Neuronal stem cell (in vitro differentiated cells): ENCODE measurements around the gene HPGD.

ENCODE experiments used
- DNase-seq: peaks from one replicate; pipeline ENCODE4 v3.0.0-alpha.2; 2013; ENCODE audit warnings: low spot score
- H2AFZ ChIP-seq: one replicate; pipeline ENCODE4 v1.6.1; 2013; ENCODE audit warnings: mild to moderate bottlenecking, low read length, inconsistent platforms
- H2AK5ac ChIP-seq: 2 replicates; pipeline ENCODE4 v1.6.1; 2013; ENCODE audit warnings: low read depth, mild to moderate bottlenecking, inconsistent platforms, low read length, moderate library complexity, mixed read lengths
- H2BK120ac ChIP-seq: 2 replicates; pipeline ENCODE4 v1.6.1; 2013; ENCODE audit warnings: low read depth, mild to moderate bottlenecking, inconsistent platforms, low read length, moderate library complexity, mixed read lengths
- H2BK12ac ChIP-seq: one replicate; pipeline ENCODE4 v1.6.1; 2013; ENCODE audit warnings: low read length, inconsistent platforms
- H2BK15ac ChIP-seq: 2 replicates; pipeline ENCODE4 v1.6.1; 2013; ENCODE audit warnings: mild to moderate bottlenecking, low read length, inconsistent platforms, mixed read lengths
- H2BK5ac ChIP-seq: one replicate; pipeline ENCODE4 v1.6.1; 2013; ENCODE audit warnings: inconsistent platforms, mild to moderate bottlenecking, low read length, moderate library complexity
- H3K14ac ChIP-seq: one replicate; pipeline ENCODE4 v1.6.1; 2013; ENCODE audit warnings: low read length, inconsistent platforms
- H3K18ac ChIP-seq: 2 replicates; pipeline ENCODE4 v1.6.1; 2013; ENCODE audit warnings: low read length, inconsistent platforms
- H3K23ac ChIP-seq: 2 replicates; pipeline ENCODE4 v1.6.1; 2013; ENCODE audit warnings: low read depth, mild to moderate bottlenecking, mixed read lengths, low read length, inconsistent platforms; ENCODE audit not compliant: poor library complexity
- H3K27ac ChIP-seq: replicated peaks from 3 replicates; pipeline ENCODE4 v1.5.1; 2013; ENCODE audit warnings: low read length, inconsistent platforms
- H3K27me3 ChIP-seq, 3 experiments: 2 replicates each; pipeline ENCODE4 v1.6.1; 2013; ENCODE audit warnings: low read length in 3 of 3, mild to moderate bottlenecking in 2 of 3, inconsistent platforms in 1 of 3, low read depth in 1 of 3, mixed read lengths in 1 of 3, moderate library complexity in 1 of 3; ENCODE audit not compliant: control insufficient read depth in 3 of 3, insufficient read depth in 3 of 3
- H3K36me3 ChIP-seq, 2 donors: replicated peaks in 1 of 2; 2 replicates each; pipeline ENCODE4 v1.6.1; 2013; ENCODE audit warnings: low read length in 2 of 2; ENCODE audit not compliant: control insufficient read depth in 2 of 2, insufficient read depth in 2 of 2
- H3K4ac ChIP-seq: 2 replicates; pipeline ENCODE4 v1.6.1; 2013; ENCODE audit warnings: inconsistent platforms, mild to moderate bottlenecking, low read length, moderate library complexity
- H3K4me1 ChIP-seq, 2 donors: 1 replicate in 1 of 2; 2 replicates in 1 of 2; pipeline ENCODE4 v1.6.1; 2013; ENCODE audit warnings: low read length in 2 of 2, low read depth in 1 of 2; ENCODE audit not compliant: control insufficient read depth in 2 of 2, insufficient read depth in 1 of 2
- H3K4me2 ChIP-seq: one replicate; pipeline ENCODE4 v1.6.1; 2013; ENCODE audit warnings: mild to moderate bottlenecking, low read length, inconsistent platforms; ENCODE audit not compliant: insufficient read depth, poor library complexity, severe bottlenecking
- H3K4me3 ChIP-seq, 2 donors: 2 replicates each; pipeline ENCODE4 v1.5.1; 2013; ENCODE audit warnings: low read length in 2 of 2, mild to moderate bottlenecking in 2 of 2, inconsistent platforms in 1 of 2, moderate library complexity in 1 of 2
- H3K79me1 ChIP-seq: one replicate; pipeline ENCODE4 v1.6.1; 2013; ENCODE audit warnings: low read depth, mild to moderate bottlenecking, inconsistent platforms, low read length, moderate library complexity
- H3K9ac ChIP-seq: one replicate; pipeline ENCODE4 v1.6.1; 2013; ENCODE audit warnings: mild to moderate bottlenecking, low read depth, low read length, inconsistent platforms; ENCODE audit not compliant: poor library complexity
- H3K9me3 ChIP-seq, 2 donors: replicated peaks in 1 of 2; 2 replicates each; pipeline versions ENCODE3 to v1.6.1; 2013; ENCODE audit warnings: low read length in 2 of 2, mild to moderate bottlenecking in 2 of 2, inconsistent platforms in 1 of 2, low read depth in 1 of 2, mixed read lengths in 1 of 2, moderate library complexity in 1 of 2; ENCODE audit not compliant: control insufficient read depth in 2 of 2, insufficient read depth in 1 of 2
- H4K8ac ChIP-seq: one replicate; pipeline ENCODE4 v1.6.1; 2013; ENCODE audit warnings: low read depth, mild to moderate bottlenecking, inconsistent platforms, low read length, moderate library complexity
- H4K91ac ChIP-seq: one replicate; pipeline ENCODE4 v1.6.1; 2013; ENCODE audit warnings: low read length, low read depth, mild to moderate bottlenecking, inconsistent platforms; ENCODE audit not compliant: poor library complexity
- WGBS, 2 donors: extraction: QIAGEN DNeasy Blood & Tissue Kit; methylation state at CpG; one replicate each; pipeline ENCODE4 v1.1.7; 2013; ENCODE audit warnings: missing lambda C conversion rate in 2 of 2, mixed read lengths in 1 of 2; ENCODE audit not compliant: insufficient read length in 2 of 2, insufficient replicate concordance in 1 of 2; ENCODE audit errors: extremely low coverage in 2 of 2; 5-methylcytosine and 5-hydroxymethylcytosine counted together

Gene HPGD

GRCh38 chr4:174553031-174553430 is 30.7 kb upstream of the HPGD start:
- no peak for DNase-seq
- H2BK12ac ChIP-seq, result no peak overlapping the region
- no peak overlapping the region for H3K4me3 ChIP-seq
- no peaks in the 10 kb centered on the region for H3K36me3 ChIP-seq
- no peak overlapping the region for H3K9ac ChIP-seq
- no peak overlapping the region for H2BK120ac ChIP-seq
- no peak overlapping the region for H4K91ac ChIP-seq
- H3K9me3 ChIP-seq, result no peaks in the 10 kb centered on the region
- H3K4ac ChIP-seq, result no peak overlapping the region
- no peak overlapping the region for H3K14ac ChIP-seq
- no peak overlapping the region for H3K18ac ChIP-seq
- no peak overlapping the region for H2BK5ac ChIP-seq
- no CpG with 5 or more reads among the region's 2 CpGs for WGBS, 2 donors
- H4K8ac ChIP-seq, result no peak overlapping the region
- H3K4me1 ChIP-seq, result no peaks in the 10 kb centered on the region
- H2BK15ac ChIP-seq, result no peak overlapping the region
- no peak overlapping the region for H2AK5ac ChIP-seq
- no peak overlapping the region for H3K27ac ChIP-seq
- H3K27me3 ChIP-seq, result no peaks in the 10 kb centered on the region
- H3K23ac ChIP-seq, result no peak overlapping the region
- no peaks in the 10 kb centered on the region for H3K79me1 ChIP-seq
- no peak overlapping the region for H3K4me2 ChIP-seq
- H2AFZ ChIP-seq, result no peak overlapping the region

- Histone ChIP-seq H2BK120ac (no peak overlapping the region), H4K8ac (no peak overlapping the region), H3K79me1 (no peaks in the 10 kb centered on the region), H3K4me1 (no peaks in the 10 kb centered on the region), H3K18ac (no peak overlapping the region), H3K14ac (no peak overlapping the region), H3K4ac (no peak overlapping the region), H3K4me2 (no peak overlapping the region), H3K36me3 (no peaks in the 10 kb centered on the region), H3K9me3 (peaks cover 0 to 3% of the 10 kb centered on the region in 2 donors), H3K4me3 (no peak overlapping the region), H2BK15ac (no peak overlapping the region), H2AK5ac (no peak overlapping the region), H2BK5ac (no peak overlapping the region), H2BK12ac (no peak overlapping the region), H3K9ac (no peak overlapping the region), H3K27ac (no peak overlapping the region), H2AFZ (no peak overlapping the region), H4K91ac (no peak overlapping the region), H3K27me3 (no peaks in the 10 kb centered on the region), H3K23ac (no peak overlapping the region)
- no peak for DNase-seq
Observed at GRCh38 chr4:174550541-174550940, 28.3 kb upstream of the HPGD start.

- DNase-seq, result no peak
Observed at GRCh38 chr4:174549721-174550120, 27.4 kb upstream of the HPGD start.

GRCh38 chr4:174545268-174545667 is 23.0 kb upstream of the HPGD start:
- Histone ChIP-seq H3K4me2 (no peak overlapping the region), H4K8ac (no peak overlapping the region), H3K36me3 (no peaks in the 10 kb centered on the region), H2BK5ac (no peak overlapping the region), H3K14ac (no peak overlapping the region), H2AFZ (no peak overlapping the region), H3K4me1 (no peaks in the 10 kb centered on the region), H3K18ac (no peak overlapping the region), H3K9me3 (peaks cover 0 to 3% of the 10 kb centered on the region in 2 donors), H2BK15ac (no peak overlapping the region), H3K27me3 (no peaks in the 10 kb centered on the region), H4K91ac (no peak overlapping the region), H3K27ac (no peak overlapping the region), H3K79me1 (no peaks in the 10 kb centered on the region), H3K4me3 (no peak overlapping the region), H3K9ac (no peak overlapping the region), H3K4ac (no peak overlapping the region), H2AK5ac (no peak overlapping the region), H2BK12ac (no peak overlapping the region), H2BK120ac (no peak overlapping the region), H3K23ac (no peak overlapping the region)
- no peak for DNase-seq

More at GRCh38 chr4:174549721-174550120, 27.4 kb upstream of the HPGD start:
- H4K8ac ChIP-seq, result no peak overlapping the region
- no peak overlapping the region for H2BK15ac ChIP-seq
- no peak overlapping the region for H3K4me2 ChIP-seq
- no peak overlapping the region for H3K4ac ChIP-seq
- no peak overlapping the region for H4K91ac ChIP-seq
- no peak overlapping the region for H3K9ac ChIP-seq
- no peak overlapping the region for H3K14ac ChIP-seq
- peaks cover 0 to 3% of the 10 kb centered on the region in 2 donors for H3K9me3 ChIP-seq
- H3K27me3 ChIP-seq, result no peaks in the 10 kb centered on the region
- H3K4me1 ChIP-seq, result no peaks in the 10 kb centered on the region
- H2BK120ac ChIP-seq, result no peak overlapping the region
- no CpG with 5 or more reads among the region's 1 CpG for WGBS, 2 donors
- no peaks in the 10 kb centered on the region for H3K36me3 ChIP-seq
- H2AK5ac ChIP-seq, result no peak overlapping the region
- H3K18ac ChIP-seq, result no peak overlapping the region
- no peak overlapping the region for H3K4me3 ChIP-seq
- H3K23ac ChIP-seq, result no peak overlapping the region
- no peak overlapping the region for H3K27ac ChIP-seq
- H2AFZ ChIP-seq, result no peak overlapping the region
- H2BK12ac ChIP-seq, result no peak overlapping the region
- no peaks in the 10 kb centered on the region for H3K79me1 ChIP-seq
- H2BK5ac ChIP-seq, result no peak overlapping the region
